K562 (cell line): Measurements from ENCODE around the gene PPIL6. TPM values are rescaled to one million over a fixed set of nuclear protein-coding genes. Genes with fewer than 3 reads are reported as not detected.

Experiments used
- BCOR ChIP-seq: fragments of 450-650 bp; IDR thresholded peaks from 2 replicates; pipeline ENCODE4 v1.6.1; 2016
- CBX3 ChIP-seq, 2 experiments: IDR thresholded peaks; 1 replicate in 1 of 2; 2 replicates in 1 of 2; pipeline ENCODE4 v1.6.1; 2012; ENCODE audit warnings: inconsistent platforms in 2 of 2, low read length in 2 of 2, borderline replicate concordance in 1 of 2, control low read depth in 1 of 2
- CEBPG ChIP-seq, 3 experiments: fragments of 200-800 bp in 1 of 3; sonication (Bioruptor generic) in 1 of 3; sonication (generic) in 1 of 3; formaldehyde crosslinking in 1 of 3; IDR thresholded peaks in 2 of 3; conservative IDR thresholded peaks in 1 of 3; 2 replicates each; pipeline versions ENCODE4 v1.6.1 to v1.8.0; 2016 to 2022; ENCODE audit warnings: missing compliant biosample characterization in 2 of 3, missing genetic modification characterization in 2 of 3, mild to moderate bottlenecking in 1 of 3, missing genetic modification reagents in 1 of 3
- CREB5 ChIP-seq: fragments of 250-450 bp; sonication (Bioruptor Pico); IDR thresholded peaks from 2 replicates; pipeline ENCODE4 v1.5.0; 2020; ENCODE audit warnings: mild to moderate bottlenecking
- E2F4 ChIP-seq: sonication (generic); formaldehyde crosslinking; IDR thresholded peaks from 2 replicates; pipeline ENCODE4 v1.8.0; 2022; ENCODE audit warnings: mild to moderate bottlenecking, low read depth, missing genetic modification reagents
- KAT7 ChIP-seq: sonication (generic); formaldehyde crosslinking; IDR thresholded peaks from 2 replicates; pipeline ENCODE4 v1.8.0; 2022; ENCODE audit warnings: missing genetic modification reagents, mild to moderate bottlenecking, borderline replicate concordance
- RAD51 ChIP-seq: fragments of 450-650 bp; IDR thresholded peaks from 2 replicates; pipeline ENCODE4 v1.7.1; 2016; ENCODE audit warnings: low read depth, mild to moderate bottlenecking, borderline replicate concordance
- RBM25 ChIP-seq: fragments of 200-400 bp; formaldehyde crosslinking; IDR thresholded peaks from 2 replicates; pipeline ENCODE4 v1.6.1; 2018; ENCODE audit warnings: low read length, low read depth, moderate library complexity; ENCODE audit not compliant: severe bottlenecking
- SMARCC2 ChIP-seq: fragments of 450-650 bp; IDR thresholded peaks from 2 replicates; pipeline ENCODE4 v1.6.1; 2017; ENCODE audit warnings: antibody characterized with exemption, moderate library complexity, mild to moderate bottlenecking, low read depth
- THRA ChIP-seq: fragments of 450-650 bp; IDR thresholded peaks from 2 replicates; pipeline ENCODE4 v1.6.1; 2017; ENCODE audit warnings: mild to moderate bottlenecking, moderate library complexity
- ZNF175 ChIP-seq: fragments of 200-800 bp; sonication (Bioruptor generic); IDR thresholded peaks from 2 replicates; pipeline ENCODE4 v1.6.1; 2016; ENCODE audit warnings: low read depth, mild to moderate bottlenecking, missing genetic modification characterization, missing compliant biosample characterization
- ZNF407 ChIP-seq: fragments of 450-650 bp; IDR thresholded peaks from 2 replicates; pipeline ENCODE4 v1.6.1; 2016; ENCODE audit warnings: low read depth
- polyA plus RNA-seq, 8 experiments: library from polyadenylated mRNA; depleted of rRNA in 4 of 8; stranded (reverse) in 5 of 8; unstranded in 3 of 8; fragments of >200 nt; fragmentation: Nextera tagmentation in 2 of 8; fragmentation: Illumina TruSeq in 1 of 8; extraction: Ambion mirVana in 2 of 8; extraction: Trizol in 1 of 8; gene quantifications; 2 replicates each; pipeline versions ENCODE4 v1.2.1 to v1.2.3, GENCODE V29; 2011 to 2014; ENCODE audit warnings: inconsistent platforms in 1 of 8, missing spikeins in 1 of 8
- total RNA-seq, 7 experiments: library from RNA; depleted of rRNA in 6 of 7; stranded (reverse); fragments of >200 nt in 6 of 7; fragmentation: Illumina TruSeq in 2 of 7; extraction: Trizol in 2 of 7; gene quantifications; 2 replicates each; pipeline versions ENCODE4 v1.2.1 to v1.2.3, GENCODE V29; 2011 to 2021; ENCODE audit warnings: low replicate concordance in 1 of 7

Gene PPIL6
- total and polyA plus RNA-seq, 9 of the 15 experiments (the other 6 are each of a cell fraction or from before 2014, with no cell fraction given): 0.03 to 0.98 (median 0.41) TPM; not detected in 1

- TF ChIP-seq CBX3 (IDR thresholded peaks at IDR 0.05; ENCODE audit: borderline replicate concordance in 1 of 2, low read length in 2 of 2) (no peak), E2F4 (no peak), ZNF175 (no peak), RBM25 (no peak), ZNF407 (no peak), BCOR (no peak), CREB5 (no peak), KAT7 (CRISPR knock-in tag) (no peak), CEBPG (CRISPR knock-in tag; IDR thresholded peaks at IDR 0.05) (no peak), CEBPG (tag; conservative IDR thresholded peaks at IDR 0.05 in 1 of 2, IDR thresholded peaks at IDR 0.05 in 1 of 2) (no peak), SMARCC2 (no peak), RAD51 (peak; percentile 27; the same call in 1 of the 2 replicates), THRA (no peak)
Measured at GRCh38 chr6:109351231-109352130, 88.9 kb downstream of the PPIL6 start (continued).
